HFF-Myc (cell line): ENCODE data around the gene TMPRSS11A.

Source experiments
- DNase-seq: peaks from one replicate; pipeline ENCODE4 v3.0.0-alpha.2; 2011; ENCODE audit warnings: low read depth; ENCODE audit errors: extremely low read depth
- H3K4me3 ChIP-seq: replicated peaks from 2 replicates; pipeline ENCODE4 v1.5.1; 2011; ENCODE audit warnings: low read depth, mild to moderate bottlenecking, control low read depth, low read length
- TF ChIP-seq, protein P1 (sequence below): IDR thresholded peaks from 2 replicates; pipeline ENCODE4 v1.5.1; 2012; ENCODE audit warnings: mild to moderate bottlenecking, low read depth, low read length, control low read depth; ENCODE audit errors: missing control alignments

TMPRSS11A gene

DNA sequence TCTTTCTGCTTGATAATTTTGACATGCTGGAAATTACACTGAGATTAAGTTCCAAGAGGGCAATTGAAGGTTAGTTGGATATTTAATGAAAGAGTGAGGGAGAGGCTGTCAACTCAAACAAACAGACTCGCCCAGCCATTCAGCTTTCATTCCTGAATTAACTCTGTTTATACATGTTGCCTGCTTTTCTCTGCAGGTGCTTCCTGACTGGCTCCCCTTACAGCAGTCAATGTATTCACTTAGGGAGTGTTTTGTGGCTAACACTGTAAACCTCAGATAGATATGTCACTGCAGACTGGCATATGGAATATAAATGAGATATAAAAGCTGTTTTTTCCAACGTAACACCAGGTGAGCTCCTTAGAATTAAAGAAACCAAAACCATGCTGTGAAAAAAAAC lies 28.7 kb downstream of the TMPRSS11A start:
- TF ChIP-seq, protein P1, sequence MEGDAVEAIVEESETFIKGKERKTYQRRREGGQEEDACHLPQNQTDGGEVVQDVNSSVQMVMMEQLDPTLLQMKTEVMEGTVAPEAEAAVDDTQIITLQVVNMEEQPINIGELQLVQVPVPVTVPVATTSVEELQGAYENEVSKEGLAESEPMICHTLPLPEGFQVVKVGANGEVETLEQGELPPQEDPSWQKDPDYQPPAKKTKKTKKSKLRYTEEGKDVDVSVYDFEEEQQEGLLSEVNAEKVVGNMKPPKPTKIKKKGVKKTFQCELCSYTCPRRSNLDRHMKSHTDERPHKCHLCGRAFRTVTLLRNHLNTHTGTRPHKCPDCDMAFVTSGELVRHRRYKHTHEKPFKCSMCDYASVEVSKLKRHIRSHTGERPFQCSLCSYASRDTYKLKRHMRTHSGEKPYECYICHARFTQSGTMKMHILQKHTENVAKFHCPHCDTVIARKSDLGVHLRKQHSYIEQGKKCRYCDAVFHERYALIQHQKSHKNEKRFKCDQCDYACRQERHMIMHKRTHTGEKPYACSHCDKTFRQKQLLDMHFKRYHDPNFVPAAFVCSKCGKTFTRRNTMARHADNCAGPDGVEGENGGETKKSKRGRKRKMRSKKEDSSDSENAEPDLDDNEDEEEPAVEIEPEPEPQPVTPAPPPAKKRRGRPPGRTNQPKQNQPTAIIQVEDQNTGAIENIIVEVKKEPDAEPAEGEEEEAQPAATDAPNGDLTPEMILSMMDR = no peak
- H3K4me3 ChIP-seq = no peak overlapping the region
- no peak for DNase-seq

- DNase-seq = no peak
- no peak overlapping the region for H3K4me3 ChIP-seq
- TF ChIP-seq, protein P1 = no peak
Observed at GRCh38 chr4:67933755-67934154, 29.5 kb downstream of the TMPRSS11A start.

- H3K4me3 ChIP-seq = no peak overlapping the region
- no peak for DNase-seq
- TF ChIP-seq, protein P1 = no peak
Observed at GRCh38 chr4:67933038-67933437, 30.3 kb downstream of the TMPRSS11A start.

- H3K4me3 ChIP-seq = no peak overlapping the region
- TF ChIP-seq, protein P1 = no peak
- no peak for DNase-seq
Observed at GRCh38 chr4:67931256-67931655, 32.0 kb downstream of the TMPRSS11A start.

GRCh38 chr4:67929426-67929825 lies 33.9 kb downstream of the TMPRSS11A start:
- DNase-seq = peak; percentile 56
- no peak overlapping the region for H3K4me3 ChIP-seq
- TF ChIP-seq, protein P1 = no peak

GRCh38 chr4:67928546-67928945 lies 34.7 kb downstream of the TMPRSS11A start:
- TF ChIP-seq, protein P1 = no peak
- DNase-seq = no peak

DNA sequence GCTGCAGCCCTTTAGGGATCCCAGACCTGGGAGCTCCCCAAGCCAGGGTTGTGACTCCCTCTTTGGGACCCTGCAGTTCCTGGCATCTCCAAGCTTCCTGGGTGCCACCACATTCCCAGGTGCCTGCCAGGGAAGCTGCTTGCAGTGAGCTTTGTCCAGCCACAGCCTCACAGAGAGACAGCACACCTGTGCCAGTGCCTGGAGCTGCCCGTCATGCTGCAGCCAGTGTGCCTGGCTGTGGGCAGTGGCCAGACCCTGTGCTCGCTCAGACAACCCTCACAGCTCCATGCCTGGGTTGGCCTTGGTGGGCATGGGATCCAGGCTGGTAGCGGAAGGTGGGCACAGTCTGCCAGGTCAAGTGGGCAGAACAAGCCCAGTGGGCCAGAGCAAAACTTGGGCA lies 36.0 kb downstream of the TMPRSS11A start:
- no peak for DNase-seq
- TF ChIP-seq, protein P1 = no peak
- no peak overlapping the region for H3K4me3 ChIP-seq

More at GRCh38 chr4:67928546-67928945, 34.7 kb downstream of the TMPRSS11A start:
- no peak overlapping the region for H3K4me3 ChIP-seq
